ENCODE results near the gene CELF1.

DNA sequence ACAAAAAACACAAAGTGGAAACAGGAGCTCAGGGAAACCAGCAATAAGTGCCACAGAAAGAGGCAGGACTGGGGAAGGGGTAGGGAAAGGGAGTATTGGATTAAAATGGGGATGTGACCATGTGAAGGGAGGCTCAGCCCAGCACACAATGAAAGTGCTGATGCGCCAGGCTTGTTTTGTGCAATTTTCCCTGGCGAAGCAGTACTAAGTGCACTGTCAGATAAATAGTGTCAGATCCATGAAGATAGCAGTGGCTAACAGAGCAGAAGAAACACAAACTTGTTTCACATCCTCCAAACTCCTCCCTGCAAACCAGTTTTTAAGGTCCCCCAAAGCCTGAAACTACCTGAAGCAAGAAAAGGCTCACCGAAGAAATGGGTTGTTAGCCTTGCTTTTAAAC is 53.3 kb downstream of the CELF1 start:
- TF ChIP-seq EZH2 (IDR thresholded peaks at IDR 0.05; ENCODE audit: borderline replicate concordance, insufficient read depth, low read depth, low read length, poor library complexity, severe bottlenecking) = no peak
- TF ChIP-seq, protein P1, sequence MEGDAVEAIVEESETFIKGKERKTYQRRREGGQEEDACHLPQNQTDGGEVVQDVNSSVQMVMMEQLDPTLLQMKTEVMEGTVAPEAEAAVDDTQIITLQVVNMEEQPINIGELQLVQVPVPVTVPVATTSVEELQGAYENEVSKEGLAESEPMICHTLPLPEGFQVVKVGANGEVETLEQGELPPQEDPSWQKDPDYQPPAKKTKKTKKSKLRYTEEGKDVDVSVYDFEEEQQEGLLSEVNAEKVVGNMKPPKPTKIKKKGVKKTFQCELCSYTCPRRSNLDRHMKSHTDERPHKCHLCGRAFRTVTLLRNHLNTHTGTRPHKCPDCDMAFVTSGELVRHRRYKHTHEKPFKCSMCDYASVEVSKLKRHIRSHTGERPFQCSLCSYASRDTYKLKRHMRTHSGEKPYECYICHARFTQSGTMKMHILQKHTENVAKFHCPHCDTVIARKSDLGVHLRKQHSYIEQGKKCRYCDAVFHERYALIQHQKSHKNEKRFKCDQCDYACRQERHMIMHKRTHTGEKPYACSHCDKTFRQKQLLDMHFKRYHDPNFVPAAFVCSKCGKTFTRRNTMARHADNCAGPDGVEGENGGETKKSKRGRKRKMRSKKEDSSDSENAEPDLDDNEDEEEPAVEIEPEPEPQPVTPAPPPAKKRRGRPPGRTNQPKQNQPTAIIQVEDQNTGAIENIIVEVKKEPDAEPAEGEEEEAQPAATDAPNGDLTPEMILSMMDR (IDR thresholded peaks at IDR 0.05) = no peak
